NB4 (cell line): ENCODE data around the gene SHOX.
"Not testable (repeated sequence)": the region's sequence is repeated elsewhere in the genome, so short reads cannot be mapped to it uniquely, and the experiment has no call there.

ENCODE experiments used
- DNase-seq: peaks from one replicate; pipeline ENCODE4 v3.0.0; 2010; ENCODE audit warnings: low read depth
- H3K4me3 ChIP-seq: one replicate; pipeline ENCODE4 v1.5.1; 2011; ENCODE audit warnings: mild to moderate bottlenecking, low read depth, low read length, moderate library complexity
- MAX ChIP-seq: IDR thresholded peaks from 2 replicates; pipeline ENCODE4 v1.6.1; 2011; ENCODE audit warnings: low read depth, low read length
- MYC ChIP-seq: IDR thresholded peaks from 2 replicates; pipeline ENCODE4 v1.6.1; 2011; ENCODE audit warnings: low read depth, low read length
- POLR2A ChIP-seq: IDR thresholded peaks from 2 replicates; pipeline ENCODE4 v1.6.1; 2011; ENCODE audit warnings: mild to moderate bottlenecking; ENCODE audit not compliant: insufficient read length; ENCODE audit errors: extremely low read depth
- TF ChIP-seq, protein P1 (sequence below): IDR thresholded peaks from one replicate; pipeline ENCODE4 v1.5.1; 2012; ENCODE audit warnings: low read depth, low read length

Gene SHOX

GRCh38 chrX:646796-647195 is 16.2 kb downstream of the SHOX start:
- no peak for DNase-seq
- TF ChIP-seq POLR2A (no peak), MYC (no peak), MAX (no peak)
- TF ChIP-seq, protein P1, sequence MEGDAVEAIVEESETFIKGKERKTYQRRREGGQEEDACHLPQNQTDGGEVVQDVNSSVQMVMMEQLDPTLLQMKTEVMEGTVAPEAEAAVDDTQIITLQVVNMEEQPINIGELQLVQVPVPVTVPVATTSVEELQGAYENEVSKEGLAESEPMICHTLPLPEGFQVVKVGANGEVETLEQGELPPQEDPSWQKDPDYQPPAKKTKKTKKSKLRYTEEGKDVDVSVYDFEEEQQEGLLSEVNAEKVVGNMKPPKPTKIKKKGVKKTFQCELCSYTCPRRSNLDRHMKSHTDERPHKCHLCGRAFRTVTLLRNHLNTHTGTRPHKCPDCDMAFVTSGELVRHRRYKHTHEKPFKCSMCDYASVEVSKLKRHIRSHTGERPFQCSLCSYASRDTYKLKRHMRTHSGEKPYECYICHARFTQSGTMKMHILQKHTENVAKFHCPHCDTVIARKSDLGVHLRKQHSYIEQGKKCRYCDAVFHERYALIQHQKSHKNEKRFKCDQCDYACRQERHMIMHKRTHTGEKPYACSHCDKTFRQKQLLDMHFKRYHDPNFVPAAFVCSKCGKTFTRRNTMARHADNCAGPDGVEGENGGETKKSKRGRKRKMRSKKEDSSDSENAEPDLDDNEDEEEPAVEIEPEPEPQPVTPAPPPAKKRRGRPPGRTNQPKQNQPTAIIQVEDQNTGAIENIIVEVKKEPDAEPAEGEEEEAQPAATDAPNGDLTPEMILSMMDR, result no peak

DNA sequence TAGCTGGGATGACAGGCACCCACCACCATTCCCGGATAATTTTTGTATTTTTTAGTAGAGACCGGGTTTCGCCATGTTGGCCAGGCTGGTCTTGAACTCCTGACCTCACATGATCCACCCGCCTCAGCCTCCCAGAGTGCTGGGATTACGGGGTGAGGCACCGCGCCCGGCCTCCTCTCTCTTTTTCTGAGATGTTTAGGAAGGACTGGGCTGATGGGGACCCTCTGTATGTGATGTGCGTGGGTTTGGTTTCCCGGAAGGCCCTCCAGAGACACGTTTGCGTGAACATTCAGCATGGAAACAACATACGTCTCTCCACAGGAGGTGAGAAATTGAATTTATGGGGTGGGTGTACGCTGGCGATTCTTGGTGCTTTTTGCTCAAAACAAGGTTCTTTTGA is 18.6 kb downstream of the SHOX start:
- no peak for TF ChIP-seq POLR2A
- no peak for TF ChIP-seq MYC
- no peak for TF ChIP-seq MAX
- TF ChIP-seq, protein P1, result no peak
- no peak overlapping the region for H3K4me3 ChIP-seq
- no peak for DNase-seq

More at GRCh38 chrX:646796-647195, 16.2 kb downstream of the SHOX start:
- no peak overlapping the region for H3K4me3 ChIP-seq

DNA sequence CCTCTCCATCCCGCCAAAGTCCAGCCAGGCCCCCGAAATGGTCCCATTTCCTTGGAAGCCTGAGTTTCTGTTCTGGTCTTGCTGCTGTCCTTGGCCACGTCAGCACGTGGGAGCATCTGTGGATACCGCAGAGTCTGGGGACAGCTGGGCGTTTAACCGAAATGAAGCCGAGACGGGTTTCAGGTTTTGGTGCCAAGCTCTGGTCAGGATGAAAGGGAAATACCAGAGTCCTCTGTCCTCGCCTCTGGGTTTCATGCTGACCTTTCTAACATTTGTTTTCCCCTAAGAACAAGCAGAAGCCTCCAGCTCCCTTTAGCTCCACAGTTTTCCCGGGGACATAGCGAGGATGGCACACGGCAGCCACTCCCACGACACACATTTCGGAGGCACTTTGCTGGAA is 19.7 kb downstream of the SHOX start:
- no peak for TF ChIP-seq POLR2A
- TF ChIP-seq MAX, result no peak
- TF ChIP-seq, protein P1, result no peak
- TF ChIP-seq MYC, result no peak
- DNase-seq, result no peak
- H3K4me3 ChIP-seq, result no peak overlapping the region

DNA sequence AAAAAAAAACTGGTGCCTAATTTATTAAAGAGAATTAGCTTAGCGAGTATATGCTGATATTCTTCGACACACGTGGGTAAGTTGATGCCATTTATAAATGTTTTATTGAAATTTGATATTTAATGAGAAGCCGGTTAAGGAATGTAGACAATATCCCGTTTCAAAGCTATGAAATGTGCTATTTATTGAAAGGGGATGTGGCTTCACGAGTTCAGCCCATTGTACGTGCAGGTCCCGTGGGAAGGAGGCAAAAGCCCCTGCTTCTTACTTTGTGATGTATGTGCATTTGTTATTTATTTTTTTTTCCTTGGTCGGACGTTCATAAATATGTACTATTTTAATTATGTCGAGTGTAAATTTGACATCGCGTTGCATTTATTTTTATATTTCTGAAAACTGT is 20.2 kb downstream of the SHOX start:
- DNase-seq, result no peak
- TF ChIP-seq MYC, result no peak
- H3K4me3 ChIP-seq, result no peak overlapping the region

DNA sequence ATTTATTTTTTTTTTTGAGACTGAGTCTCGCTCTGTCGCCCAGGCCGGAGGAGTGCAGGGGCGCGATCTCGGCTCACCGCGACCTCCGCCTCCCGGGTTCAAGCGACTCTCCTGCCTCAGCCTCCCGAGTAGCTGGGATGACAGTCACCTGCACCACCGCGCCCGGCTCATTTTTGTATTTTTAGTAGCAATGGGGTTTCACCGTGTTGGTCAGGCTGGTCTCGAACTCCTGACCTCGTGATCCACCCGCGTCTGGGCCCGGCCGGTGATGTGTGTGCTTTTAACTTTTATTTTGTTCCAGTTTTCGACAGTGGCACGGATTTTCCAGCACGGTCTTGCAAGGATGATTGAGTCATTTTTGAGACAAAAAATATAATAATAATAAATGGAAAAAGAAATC is 21.3 kb downstream of the SHOX start:
- not testable (repeated sequence) for DNase-seq

GRCh38 chrX:652341-652741 is 21.8 kb downstream of the SHOX start:
- TF ChIP-seq POLR2A (no peak), MAX (no peak), MYC (no peak)
- TF ChIP-seq, protein P1, result no peak
- DNase-seq, result no peak

More for the DNA sequence above, 21.3 kb downstream of the SHOX start:
- H3K4me3 ChIP-seq, result not testable (repeated sequence)

DNA sequence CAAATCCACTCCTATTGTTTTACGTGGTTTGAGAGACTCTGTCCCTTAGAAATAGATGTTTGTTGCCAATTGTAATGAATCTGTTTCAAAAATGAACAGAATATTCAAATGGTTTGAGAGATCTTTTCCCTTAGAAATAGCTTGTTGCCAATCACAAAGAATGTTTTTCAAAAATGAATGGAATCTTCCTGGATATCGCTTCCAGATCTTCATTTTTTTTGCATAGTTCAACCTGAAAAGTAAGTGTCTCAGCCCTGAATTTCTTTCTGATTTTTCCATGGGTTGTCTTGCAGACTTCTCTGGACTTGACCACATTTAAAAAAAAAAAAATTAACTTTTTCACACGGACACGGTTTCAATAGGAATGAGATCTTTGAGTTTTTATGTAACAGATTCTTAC is 22.7 kb downstream of the SHOX start:
- TF ChIP-seq, protein P1, result no peak
- no peak for TF ChIP-seq POLR2A
- TF ChIP-seq MAX, result no peak
- no peak for TF ChIP-seq MYC
- H3K4me3 ChIP-seq, result no peak overlapping the region
- no peak for DNase-seq

More at GRCh38 chrX:652341-652741, 21.8 kb downstream of the SHOX start:
- H3K4me3 ChIP-seq, result no peak overlapping the region
